ENCODE measurements around the gene REC8.

The REC8 gene

GRCh38 chr14:24171422-24172260 is at the start of gene REC8:
Gene REC8, plus strand, starts transcription at chr14:24172080. Its CDS starts 473 bp downstream, at chr14:24172553.
- TF ChIP-seq, protein P1, sequence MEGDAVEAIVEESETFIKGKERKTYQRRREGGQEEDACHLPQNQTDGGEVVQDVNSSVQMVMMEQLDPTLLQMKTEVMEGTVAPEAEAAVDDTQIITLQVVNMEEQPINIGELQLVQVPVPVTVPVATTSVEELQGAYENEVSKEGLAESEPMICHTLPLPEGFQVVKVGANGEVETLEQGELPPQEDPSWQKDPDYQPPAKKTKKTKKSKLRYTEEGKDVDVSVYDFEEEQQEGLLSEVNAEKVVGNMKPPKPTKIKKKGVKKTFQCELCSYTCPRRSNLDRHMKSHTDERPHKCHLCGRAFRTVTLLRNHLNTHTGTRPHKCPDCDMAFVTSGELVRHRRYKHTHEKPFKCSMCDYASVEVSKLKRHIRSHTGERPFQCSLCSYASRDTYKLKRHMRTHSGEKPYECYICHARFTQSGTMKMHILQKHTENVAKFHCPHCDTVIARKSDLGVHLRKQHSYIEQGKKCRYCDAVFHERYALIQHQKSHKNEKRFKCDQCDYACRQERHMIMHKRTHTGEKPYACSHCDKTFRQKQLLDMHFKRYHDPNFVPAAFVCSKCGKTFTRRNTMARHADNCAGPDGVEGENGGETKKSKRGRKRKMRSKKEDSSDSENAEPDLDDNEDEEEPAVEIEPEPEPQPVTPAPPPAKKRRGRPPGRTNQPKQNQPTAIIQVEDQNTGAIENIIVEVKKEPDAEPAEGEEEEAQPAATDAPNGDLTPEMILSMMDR (IDR thresholded peaks at IDR 0.05; ENCODE audit: low read depth, low read length, missing control alignments): no peak
- in situ Hi-C loops (cut with HindIII; ENCODE audit: low sequenced_read_pairs): no loop called here
- DNase-seq (ENCODE audit: low read depth): peak; percentile 89
- H3K4me3 ChIP-seq (ENCODE audit: low read depth, low read length): peak within 1 kb of the TSS; percentile 51

GRCh38 chr14:24122416-24122815 is 49.5 kb upstream of the REC8 start:
- in situ Hi-C loops (cut with HindIII; ENCODE audit: low sequenced_read_pairs): no loop called here

GRCh38 chr14:24122898-24123297 is 49.0 kb upstream of the REC8 start:
- no peak for DNase-seq (ENCODE audit: low read depth)
- in situ Hi-C loops (cut with HindIII; ENCODE audit: low sequenced_read_pairs): no loop called here
- TF ChIP-seq, protein P1 (IDR thresholded peaks at IDR 0.05; ENCODE audit: low read depth, low read length, missing control alignments): no peak
- H3K4me3 ChIP-seq (ENCODE audit: low read depth, low read length): no peak overlapping the region

More at GRCh38 chr14:24122416-24122815, 49.5 kb upstream of the REC8 start:
- no peak overlapping the region for H3K4me3 ChIP-seq (ENCODE audit: low read depth, low read length)
- TF ChIP-seq, protein P1 (IDR thresholded peaks at IDR 0.05; ENCODE audit: low read depth, low read length, missing control alignments): no peak
- no peak for DNase-seq (ENCODE audit: low read depth)

DNA sequence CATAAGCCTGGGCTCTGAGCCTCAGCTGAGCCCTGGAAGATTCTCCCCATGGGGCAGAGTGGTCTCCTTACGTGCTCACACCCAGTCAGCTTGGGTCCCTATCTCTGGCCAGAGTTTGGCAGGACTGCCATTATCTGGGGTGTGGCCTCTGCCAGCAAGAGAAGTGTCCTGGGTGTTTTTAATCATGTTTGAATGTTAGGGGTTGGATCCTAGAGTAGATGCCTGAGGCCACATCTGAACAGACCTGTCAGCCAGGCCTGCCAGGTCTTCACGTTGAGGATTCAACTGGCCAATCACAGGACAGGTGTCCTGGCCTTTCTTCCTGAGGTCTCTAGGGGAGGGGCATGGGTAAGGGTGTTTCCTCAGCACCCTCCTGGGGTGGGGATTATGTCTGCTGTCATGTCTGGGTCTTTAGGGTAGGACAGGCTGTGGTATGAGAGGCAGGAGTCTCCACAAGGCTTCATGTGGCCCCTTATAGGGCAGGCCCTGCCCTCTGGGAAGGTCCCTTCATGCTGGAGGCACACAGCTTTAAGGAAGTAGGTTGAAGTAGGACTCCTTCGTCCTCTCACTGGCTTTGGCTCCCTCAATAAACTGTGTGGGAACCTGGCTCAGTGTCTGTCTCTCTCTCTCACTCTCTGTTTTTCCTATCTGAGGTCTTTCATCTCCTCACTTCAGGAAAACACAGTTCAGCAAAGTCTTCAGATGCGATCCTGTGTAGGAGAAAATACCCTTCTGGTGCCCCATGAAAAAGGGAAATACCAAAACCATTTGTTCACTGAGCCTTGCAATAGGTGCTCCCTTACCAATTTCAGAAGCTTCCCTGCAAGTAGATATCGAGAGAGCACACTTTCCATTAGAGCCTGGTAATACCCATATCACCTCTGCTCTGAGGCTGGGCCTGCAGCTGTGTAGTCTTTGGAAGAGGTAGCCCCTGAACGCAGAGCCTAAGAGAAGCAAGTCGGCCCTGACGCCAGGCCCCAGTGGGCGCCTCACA is 48.2 kb upstream of the REC8 start:
- in situ Hi-C loops (cut with HindIII; ENCODE audit: low sequenced_read_pairs): no loop called here
- TF ChIP-seq, protein P1 (IDR thresholded peaks at IDR 0.05; ENCODE audit: low read depth, low read length, missing control alignments): no peak
- no peak overlapping the region for H3K4me3 ChIP-seq (ENCODE audit: low read depth, low read length)
- no peak for DNase-seq (ENCODE audit: low read depth)

DNA sequence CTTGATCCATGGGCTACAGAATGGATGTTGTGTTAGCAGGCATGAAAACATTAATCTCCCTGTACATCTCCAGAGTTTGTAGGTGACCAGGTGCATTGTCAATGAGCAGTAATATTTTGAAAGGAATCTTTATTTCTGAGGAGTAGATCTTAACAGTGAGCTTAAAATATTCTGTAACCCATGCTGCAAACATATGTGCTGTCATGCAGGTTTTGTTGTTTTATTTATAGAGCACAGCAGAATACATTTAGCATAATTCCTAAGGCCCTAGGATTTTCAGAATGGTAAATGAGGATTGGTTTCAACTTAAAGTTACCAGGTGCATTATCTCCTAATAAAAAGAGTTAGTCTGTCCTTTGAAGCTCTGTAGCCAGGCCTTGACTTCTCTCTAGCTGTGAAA is 44.9 kb upstream of the REC8 start:
- DNase-seq (ENCODE audit: low read depth): no peak
- TF ChIP-seq, protein P1 (IDR thresholded peaks at IDR 0.05; ENCODE audit: low read depth, low read length, missing control alignments): no peak
- H3K4me3 ChIP-seq (ENCODE audit: low read depth, low read length): no peak overlapping the region
- in situ Hi-C loops (cut with HindIII; ENCODE audit: low sequenced_read_pairs): no loop called here

DNA sequence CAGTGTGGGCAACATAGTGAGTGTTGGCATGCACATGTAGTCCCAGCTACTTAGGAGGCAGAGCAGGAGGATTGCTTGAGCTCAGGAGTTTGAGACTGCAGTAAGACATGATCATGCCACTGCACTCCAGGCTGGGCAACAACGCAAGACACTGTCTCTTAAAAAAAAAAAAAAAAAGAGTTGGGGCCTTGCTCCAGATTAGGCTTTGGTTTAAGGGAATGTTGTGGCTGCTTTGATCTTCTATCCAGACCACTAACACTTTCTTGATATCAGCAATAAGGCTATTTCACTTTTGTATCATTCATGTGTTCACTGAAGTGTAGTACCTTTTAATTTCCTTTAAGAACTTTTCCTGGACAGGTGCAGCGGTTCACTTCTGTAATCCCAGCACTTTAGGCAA is 44.2 kb upstream of the REC8 start:
- in situ Hi-C loops (cut with HindIII; ENCODE audit: low sequenced_read_pairs): no loop called here
- H3K4me3 ChIP-seq (ENCODE audit: low read depth, low read length): no peak overlapping the region
- DNase-seq (ENCODE audit: low read depth): no peak
- TF ChIP-seq, protein P1 (IDR thresholded peaks at IDR 0.05; ENCODE audit: low read depth, low read length, missing control alignments): no peak
